K562 (cell line): ENCODE measurements around the gene MXRA7. TPM values are rescaled to one million over a fixed set of nuclear protein-coding genes. Genes with fewer than 3 reads are reported as not detected.
"Not testable (repeated sequence)": the region's sequence is repeated elsewhere in the genome, so short reads cannot be mapped to it uniquely, and the experiment has no call there.

Source experiments
- ATAC-seq: fragments of 200-7000 bp; cut with Tn5 transposase; 3 replicates; pipeline ENCODE4 v1.9.1; 2020; ENCODE audit warnings: moderate library complexity
- BruUV-seq: library from RNA; stranded (reverse); fragments of 400-500 nt; replicated peaks from 2 replicates; lab custom pipeline; 2021; lab: Mats Ljungman, UMichigan
- CTCF ChIA-PET: fragments of 300-600 bp; formaldehyde crosslinking; extraction: SDS; loops from one replicate; lab custom pipeline; 2021; ENCODE audit warnings: low intra/inter-chr PET ratio; lab: Yijun Ruan, JAX
- POLR2A ChIA-PET: fragments of 300-600, 350-650 bp; sonication (Branson Sonifier 250); formaldehyde crosslinking; extraction: SDS; loops from one replicate; lab custom pipeline; 2021; ENCODE audit warnings: antibody characterized with exemption, inconsistent platforms; lab: Yijun Ruan, JAX
- DNase-seq, 4 experiments: peaks; one replicate each; pipeline versions ENCODE4 v3.0.0 to v3.0.0-alpha.2; 2011 to 2018; ENCODE audit warnings: low spot score in 3 of 4, mixed read lengths in 3 of 4; ENCODE audit errors: extremely low read depth in 1 of 4
- FAIRE-seq: peaks from 2 replicates; lab custom pipeline; 2011; peaks lifted over from hg19 to GRCh38; lab: Jason Lieb, UNC
- H2AFZ ChIP-seq: 2 replicates; pipeline ENCODE4 v1.6.0; 2011; ENCODE audit warnings: low read depth, low read length, control low read depth, inconsistent platforms
- H3K27ac ChIP-seq: fragments of 200-600 bp; 3 replicates; pipeline ENCODE4 v1.8.0; 2011; ENCODE audit warnings: low read depth, mild to moderate bottlenecking, control low read depth, inconsistent platforms, low read length, moderate library complexity, mixed read lengths; ENCODE audit errors: extremely low read depth
- H3K27me3 ChIP-seq, 2 experiments: fragments of 300-600 bp in 1 of 2; 2 replicates in 1 of 2; 3 replicates in 1 of 2; pipeline versions ENCODE4 v1.6.0 to v1.8.0; 2011; ENCODE audit warnings: inconsistent platforms in 2 of 2, low read length in 2 of 2, mild to moderate bottlenecking in 1 of 2, mixed read lengths in 1 of 2, moderate library complexity in 1 of 2; ENCODE audit not compliant: control insufficient read depth in 2 of 2, insufficient read depth in 2 of 2
- H3K36me3 ChIP-seq: fragments of 300-600 bp; 3 replicates; pipeline ENCODE4 v1.8.0; 2011; ENCODE audit warnings: mild to moderate bottlenecking, low read length, inconsistent platforms; ENCODE audit not compliant: control insufficient read depth, insufficient read depth
- H3K4me1 ChIP-seq, 2 experiments: fragments of 200-600 bp in 1 of 2; replicated peaks in 1 of 2; 2 replicates in 1 of 2; 3 replicates in 1 of 2; pipeline versions ENCODE4 v1.5.1 to v1.8.0; 2011; ENCODE audit warnings: inconsistent platforms in 2 of 2, low read length in 2 of 2, mild to moderate bottlenecking in 1 of 2, mixed read lengths in 1 of 2, moderate library complexity in 1 of 2; ENCODE audit not compliant: control insufficient read depth in 2 of 2, insufficient read depth in 2 of 2
- H3K4me2 ChIP-seq: 2 replicates; pipeline ENCODE4 v1.6.1; 2011; ENCODE audit warnings: low read length, control low read depth, inconsistent platforms, mixed read lengths; ENCODE audit not compliant: insufficient read depth
- H3K4me3 ChIP-seq: fragments of 200-600 bp; sonication (generic), shearing (Covaris generic); 2 replicates; pipeline ENCODE4 v1.5.1; 2016; ENCODE audit warnings: control low read depth, inconsistent platforms
- H3K79me2 ChIP-seq: fragments of 200-600 bp; 3 replicates; pipeline ENCODE4 v1.8.0; 2011; ENCODE audit warnings: low read length, inconsistent platforms; ENCODE audit not compliant: control insufficient read depth, insufficient read depth
- H3K9ac ChIP-seq, 2 experiments: 2 replicates each; pipeline versions ENCODE4 v1.6.0 to v1.6.1; 2011; ENCODE audit warnings: low read depth in 2 of 2, low read length in 2 of 2, control low read depth in 1 of 2, inconsistent platforms in 1 of 2, mild to moderate bottlenecking in 1 of 2, mixed read lengths in 1 of 2; ENCODE audit not compliant: insufficient read depth in 1 of 2
- H3K9me1 ChIP-seq: one replicate; pipeline ENCODE4 v1.6.0; 2011; ENCODE audit warnings: inconsistent platforms, mild to moderate bottlenecking, low read length, moderate library complexity; ENCODE audit not compliant: control insufficient read depth, insufficient read depth
- H3K9me3 ChIP-seq: replicated peaks from 2 replicates; pipeline ENCODE4 v1.5.1; 2011; ENCODE audit warnings: low read depth, low read length, inconsistent platforms; ENCODE audit not compliant: control insufficient read depth, insufficient read depth
- H4K20me1 ChIP-seq: replicated peaks from 2 replicates; pipeline ENCODE4 v1.6.1; 2011; ENCODE audit warnings: low read length, inconsistent platforms, mixed read lengths; ENCODE audit not compliant: control insufficient read depth, insufficient read depth
- BCOR ChIP-seq: fragments of 450-650 bp; IDR thresholded peaks from 2 replicates; pipeline ENCODE4 v1.6.1; 2016
- DPF2 ChIP-seq: fragments of 450-650 bp; IDR thresholded peaks from 2 replicates; pipeline ENCODE4 v1.6.1; 2016
- EP400 ChIP-seq: fragments of 450-650 bp; IDR thresholded peaks from 2 replicates; pipeline ENCODE4 v1.6.1; 2017; ENCODE audit warnings: antibody characterized with exemption, mild to moderate bottlenecking, moderate library complexity
- EZH2 ChIP-seq: IDR thresholded peaks from 2 replicates; pipeline ENCODE4 v1.6.1; 2012; ENCODE audit warnings: low read depth, mild to moderate bottlenecking, inconsistent platforms, low read length, borderline replicate concordance
- FOS ChIP-seq: IDR thresholded peaks from 3 replicates; pipeline ENCODE4 v1.6.1; 2011; ENCODE audit not compliant: insufficient read length; ENCODE audit errors: extremely low read depth
- HDAC2 ChIP-seq: fragments of 450-650 bp; IDR thresholded peaks from 2 replicates; pipeline ENCODE4 v1.6.1; 2016; ENCODE audit warnings: mild to moderate bottlenecking
- LARP7 ChIP-seq: fragments of 450-650 bp; IDR thresholded peaks from 2 replicates; pipeline ENCODE4 v1.6.1; 2016
- RB1 ChIP-seq: fragments of 450-650 bp; IDR thresholded peaks from 2 replicates; pipeline ENCODE4 v1.6.1; 2017; ENCODE audit warnings: low read depth, mild to moderate bottlenecking
- SETDB1 ChIP-seq: IDR thresholded peaks from one replicate; pipeline ENCODE4 v1.6.1; 2012; ENCODE audit warnings: low read length, control low read depth, inconsistent platforms
- SMAD4 ChIP-seq: fragments of 250-450 bp; sonication (Bioruptor Pico); conservative IDR thresholded peaks from 2 replicates; pipeline ENCODE4 v1.8.0; 2021; ENCODE audit warnings: inconsistent platforms, mild to moderate bottlenecking, moderate library complexity
- ZNF507 ChIP-seq: conservative IDR thresholded peaks from 2 replicates; pipeline ENCODE4 v1.6.1; 2017; ENCODE audit warnings: missing genetic modification characterization, missing compliant biosample characterization
- WGBS: fragments of 100-300 bp; shearing (Covaris generic); methylation state at CpG from one replicate; pipeline ENCODE4 v1.1.6; 2016; ENCODE audit warnings: low coverage, mixed read lengths; ENCODE audit not compliant: insufficient coverage; ENCODE audit errors: missing lambda C conversion rate; 5-methylcytosine and 5-hydroxymethylcytosine counted together
- in situ Hi-C: fragments of 300-500 bp; cut with MboI; formaldehyde crosslinking; loops from 4 replicates; pipeline ENCODE4 v1.15.0; 2018; ENCODE audit warnings: inconsistent platforms, mixed read lengths
- intact Hi-C: fragments of 100-400 bp; cut with micrococcal nuclease; formaldehyde crosslinking; loops from 2 replicates; pipeline ENCODE4 v1.14.2; 2022
- polyA plus RNA-seq, 8 experiments: library from polyadenylated mRNA; depleted of rRNA in 4 of 8; stranded (reverse) in 5 of 8; unstranded in 3 of 8; fragments of >200 nt; fragmentation: Nextera tagmentation in 2 of 8; fragmentation: Illumina TruSeq in 1 of 8; extraction: Ambion mirVana in 2 of 8; extraction: Trizol in 1 of 8; gene quantifications; 2 replicates each; pipeline versions ENCODE4 v1.2.1 to v1.2.3, GENCODE V29; 2011 to 2014; ENCODE audit warnings: inconsistent platforms in 1 of 8, missing spikeins in 1 of 8
- total RNA-seq, 7 experiments: library from RNA; depleted of rRNA in 6 of 7; stranded (reverse); fragments of >200 nt in 6 of 7; fragmentation: Illumina TruSeq in 2 of 7; extraction: Trizol in 2 of 7; gene quantifications; 2 replicates each; pipeline versions ENCODE4 v1.2.1 to v1.2.3, GENCODE V29; 2011 to 2021; ENCODE audit warnings: low replicate concordance in 1 of 7
- TF ChIP-seq, protein P1 (sequence below), 2 experiments: fragments of 450-650 bp; IDR thresholded peaks; 2 replicates each; pipeline ENCODE4 v1.6.1; 2016

The MXRA7 gene
- total and polyA plus RNA-seq, 9 of the 15 experiments (the other 6 are each of a cell fraction or from before 2014, with no cell fraction given), result 2.6 to 38.4 (median 14.3) TPM

DNA sequence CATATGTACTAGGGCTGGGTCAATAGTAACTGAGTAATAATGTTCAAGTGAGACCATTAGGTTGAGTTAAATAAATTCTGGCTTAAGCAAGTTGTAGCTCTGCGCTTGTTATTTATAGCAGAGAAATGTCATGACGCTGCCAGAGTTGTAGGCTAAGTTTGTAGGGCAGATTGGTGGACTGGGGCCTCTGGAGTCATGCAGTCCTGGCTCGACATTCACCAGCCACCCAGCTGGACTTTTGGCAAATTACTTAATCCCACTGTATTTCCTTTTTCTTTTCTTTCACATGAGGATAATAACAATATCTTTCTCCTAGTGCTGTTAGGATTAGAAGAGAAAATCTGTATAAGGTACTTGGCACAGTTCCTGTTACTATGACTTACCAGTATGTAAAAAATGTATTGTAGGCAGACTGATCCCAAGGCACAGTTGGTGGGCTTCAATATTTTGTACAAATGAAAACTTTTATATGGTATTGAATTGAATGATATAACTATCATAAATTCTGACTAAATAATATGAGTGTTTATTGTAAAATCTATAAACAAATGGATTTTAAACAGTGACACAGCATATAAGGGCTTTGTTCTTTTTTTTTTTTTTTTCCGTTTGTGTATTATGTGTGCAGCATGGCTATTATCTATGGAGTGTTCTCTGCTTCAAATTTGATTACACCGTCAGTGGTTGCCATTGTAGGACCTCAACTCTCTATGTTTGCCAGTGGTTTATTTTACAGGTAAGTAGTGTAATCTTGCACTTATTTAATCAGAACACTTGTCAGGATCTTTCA, 29.8 kb upstream of the MXRA7 start (continued):
- TF ChIP-seq DPF2, result 0 out of 2 replicates have a peak, but pooled peaks have one; percentile 26
- TF ChIP-seq ZNF507 (tag), result no peak
- TF ChIP-seq FOS, result no peak
- TF ChIP-seq, protein P1, sequence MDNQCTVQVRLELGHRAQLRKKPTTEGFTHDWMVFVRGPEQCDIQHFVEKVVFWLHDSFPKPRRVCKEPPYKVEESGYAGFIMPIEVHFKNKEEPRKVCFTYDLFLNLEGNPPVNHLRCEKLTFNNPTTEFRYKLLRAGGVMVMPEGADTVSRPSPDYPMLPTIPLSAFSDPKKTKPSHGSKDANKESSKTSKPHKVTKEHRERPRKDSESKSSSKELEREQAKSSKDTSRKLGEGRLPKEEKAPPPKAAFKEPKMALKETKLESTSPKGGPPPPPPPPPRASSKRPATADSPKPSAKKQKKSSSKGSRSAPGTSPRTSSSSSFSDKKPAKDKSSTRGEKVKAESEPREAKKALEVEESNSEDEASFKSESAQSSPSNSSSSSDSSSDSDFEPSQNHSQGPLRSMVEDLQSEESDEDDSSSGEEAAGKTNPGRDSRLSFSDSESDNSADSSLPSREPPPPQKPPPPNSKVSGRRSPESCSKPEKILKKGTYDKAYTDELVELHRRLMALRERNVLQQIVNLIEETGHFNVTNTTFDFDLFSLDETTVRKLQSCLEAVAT (IDR thresholded peaks at IDR 0.05), result peak in 1 of 2 experiments; percentile 1; a peak in 1 of 4 replicates
- no peak for TF ChIP-seq EZH2
- TF ChIP-seq SETDB1, result no peak

DNA sequence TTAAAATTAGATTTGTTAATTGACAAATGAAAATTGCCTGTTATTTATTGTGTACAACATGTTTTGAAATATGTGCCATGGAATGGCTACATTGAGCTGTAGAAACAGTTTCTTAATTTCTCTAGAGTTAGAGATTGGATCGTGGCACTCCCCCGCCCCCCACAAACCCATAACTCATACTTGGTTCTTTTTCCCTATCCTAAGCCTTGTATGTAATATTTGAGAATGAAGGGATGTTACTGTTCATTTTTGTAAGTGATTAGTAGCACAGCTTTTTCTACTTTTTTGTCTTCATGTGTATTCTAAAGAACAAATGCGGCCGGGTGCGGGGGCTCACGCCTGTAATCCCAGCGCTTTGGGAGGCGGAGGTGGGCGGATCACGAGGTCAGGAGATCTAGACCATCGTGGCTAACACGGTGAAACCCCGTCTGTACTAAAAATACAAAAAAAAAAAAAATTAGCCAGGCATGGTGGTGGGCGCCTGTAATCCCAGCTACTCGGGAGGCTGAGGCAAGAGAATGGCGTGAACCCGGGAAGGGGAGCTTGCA, 28.9 kb upstream of the MXRA7 start:
- H3K4me2 ChIP-seq, result peak overlapping the region; percentile 88
- CTCF ChIA-PET, ATAC-seq, in situ Hi-C loops, FAIRE-seq, H3K9me3 ChIP-seq, H3K9me1 ChIP-seq, BruUV-seq, intact Hi-C loops, H3K27me3 ChIP-seq: not testable (repeated sequence)
- peaks cover 17% of the 10 kb centered on the region for H4K20me1 ChIP-seq
- H2AFZ ChIP-seq, result peak overlapping the region; percentile 51; the same call in 1 of the 2 replicates
- 8% methylated on average over 14 of the region's 17 CpGs for WGBS
- peak in 1 of 4 experiments; percentile 25 for DNase-seq
- POLR2A ChIA-PET, result interaction anchor here (1.0 to 3.1 kb wide), 4 partner anchors 9 to 183 kb away, joined by 3 to 31 read pairs (median 3); no protein-coding TSS in a partner anchor
- H3K4me1 ChIP-seq, result peaks cover 5 to 14% of the 10 kb centered on the region in 2 experiments; a peak in 4 of 5 replicates
- H3K4me3 ChIP-seq, result peak overlapping the region; percentile 64
- peak overlapping the region; percentile 62; the same call in 2 of the 3 replicates for H3K27ac ChIP-seq
- H3K36me3 ChIP-seq, result peaks cover 48% of the 10 kb centered on the region
- peaks cover 57% of the 10 kb centered on the region for H3K79me2 ChIP-seq
- peak overlapping the region in 1 of 2 experiments; percentile 99; a peak in 2 of 4 replicates for H3K9ac ChIP-seq
- 0 out of 2 replicates have a peak, but pooled peaks have one; percentile 22 for TF ChIP-seq RB1
- 0 out of 2 replicates have a peak, but pooled peaks have one; percentile 17 for TF ChIP-seq HDAC2
- TF ChIP-seq EP400, result peak; percentile 11; the same call in 1 of the 2 replicates
- TF ChIP-seq LARP7, result 0 out of 2 replicates have a peak, but pooled peaks have one; percentile 45
- TF ChIP-seq BCOR, result 0 out of 2 replicates have a peak, but pooled peaks have one; percentile 9
- TF ChIP-seq SMAD4 (CRISPR knock-in tag), result 0 out of 2 replicates have a peak, but pooled peaks have one; percentile 19
